SK-N-SH (cell line): Measurements from ENCODE around the gene TNFSF11. TPM values are rescaled to one million over a fixed set of nuclear protein-coding genes. Genes with fewer than 3 reads are reported as not detected.

Experiments used
- CTCF ChIA-PET: fragments of 300-600, 350-600 bp; formaldehyde crosslinking; extraction: SDS; loops from one replicate; lab custom pipeline; 2021; lab: Yijun Ruan, JAX
- POLR2A ChIA-PET: fragments of 350-600 bp; sonication (Branson Sonifier 250); formaldehyde crosslinking; extraction: SDS; loops from one replicate; lab custom pipeline; 2020; ENCODE audit warnings: antibody characterized with exemption, inconsistent platforms; lab: Yijun Ruan, JAX
- DNase-seq: peaks from one replicate; pipeline ENCODE4 v3.0.0; 2012
- H2AFZ ChIP-seq: fragments of 200-600 bp; sonication (generic); 2 replicates; pipeline ENCODE4 v1.8.1; 2016; ENCODE audit warnings: antibody characterized with exemption, mild to moderate bottlenecking, low read depth
- H3F3A ChIP-seq: fragments of 200-600 bp; sonication (generic); replicated peaks from 2 replicates; pipeline ENCODE3; 2016; ENCODE audit warnings: antibody characterized with exemption, mild to moderate bottlenecking; ENCODE audit not compliant: insufficient read depth
- H3K27ac ChIP-seq, 2 experiments: fragments of 200-500 bp in 1 of 2; fragments of 200-600 bp in 1 of 2; sonication (Bioruptor generic) in 1 of 2; sonication (generic), shearing (Covaris generic) in 1 of 2; 2 replicates each; pipeline versions ENCODE4 v1.5.1 to v1.6.1; 2014 to 2016; ENCODE audit warnings: low read depth in 2 of 2, inconsistent platforms in 1 of 2, low read length in 1 of 2, mild to moderate bottlenecking in 1 of 2, mixed read lengths in 1 of 2
- H3K27me3 ChIP-seq: fragments of 200-600 bp; sonication (generic), shearing (Covaris generic); 2 replicates; pipeline ENCODE4 v1.6.1; 2016; ENCODE audit warnings: mixed run types; ENCODE audit not compliant: insufficient read depth
- H3K36me3 ChIP-seq, 2 experiments: fragments of 200-500 bp in 1 of 2; fragments of 200-600 bp in 1 of 2; sonication (Bioruptor generic) in 1 of 2; sonication (generic) in 1 of 2; replicated peaks in 1 of 2; 2 replicates each; pipeline versions ENCODE3 to v1.5.1; 2014 to 2016; ENCODE audit warnings: low read length in 1 of 2, mild to moderate bottlenecking in 1 of 2; ENCODE audit not compliant: insufficient read depth in 2 of 2, control insufficient read depth in 1 of 2
- H3K4me1 ChIP-seq, 2 experiments: fragments of 200-500 bp in 1 of 2; fragments of 200-600 bp in 1 of 2; sonication (Bioruptor generic) in 1 of 2; sonication (generic), shearing (Covaris generic) in 1 of 2; 2 replicates each; pipeline versions ENCODE4 v1.5.1 to v1.6.1; 2014 to 2016; ENCODE audit warnings: low read depth in 1 of 2, low read length in 1 of 2, mixed run types in 1 of 2; ENCODE audit not compliant: insufficient read depth in 2 of 2, control insufficient read depth in 1 of 2
- H3K4me2 ChIP-seq: fragments of 200-600 bp; sonication (generic), shearing (Covaris generic); 2 replicates; pipeline ENCODE4 v1.6.1; 2017; ENCODE audit warnings: mixed run types
- H3K4me3 ChIP-seq, 2 experiments: fragments of 200-500 bp in 1 of 2; fragments of 200-600 bp in 1 of 2; sonication (Bioruptor generic) in 1 of 2; sonication (generic), shearing (Covaris generic) in 1 of 2; 2 replicates each; pipeline versions ENCODE4 v1.5.1 to v1.8.1; 2014 to 2016; ENCODE audit warnings: low read depth in 2 of 2, inconsistent platforms in 1 of 2, low read length in 1 of 2, mild to moderate bottlenecking in 1 of 2, mixed read lengths in 1 of 2, moderate library complexity in 1 of 2
- H3K79me2 ChIP-seq: fragments of 200-600 bp; sonication (generic); 2 replicates; pipeline ENCODE4 v1.8.1; 2017; ENCODE audit warnings: mild to moderate bottlenecking; ENCODE audit not compliant: insufficient read depth
- H3K9ac ChIP-seq: fragments of 200-600 bp; sonication (generic); 2 replicates; pipeline ENCODE4 v1.6.1; 2017; ENCODE audit warnings: mixed run types
- H3K9me2 ChIP-seq: fragments of 200-600 bp; sonication (generic); 2 replicates; pipeline ENCODE4 v1.6.1; 2017; ENCODE audit warnings: mixed run types
- H3K9me3 ChIP-seq: fragments of 200-600 bp; sonication (generic); 2 replicates; pipeline ENCODE4 v1.6.1; 2017; ENCODE audit warnings: mixed run types, mild to moderate bottlenecking, moderate library complexity
- H4K20me1 ChIP-seq: fragments of 200-600 bp; sonication (generic); 2 replicates; pipeline ENCODE4 v1.6.1; 2017; ENCODE audit warnings: mild to moderate bottlenecking, mixed run types; ENCODE audit not compliant: insufficient read depth
- CTCF ChIP-seq: fragments of 200-600 bp; sonication (generic); IDR thresholded peaks from 2 replicates; pipeline ENCODE4 v1.6.1; 2017; ENCODE audit warnings: antibody characterized with exemption, mild to moderate bottlenecking, moderate library complexity
- ELF1 ChIP-seq: IDR thresholded peaks from 2 replicates; pipeline ENCODE4 v1.4.0; 2012
- EP300 ChIP-seq, 2 experiments: IDR thresholded peaks; 2 replicates each; pipeline versions ENCODE4 v1.4.0 to v1.6.1; 2012; ENCODE audit warnings: borderline replicate concordance in 1 of 2, low read depth in 1 of 2, low read length in 1 of 2
- EZH2phosphoT487 ChIP-seq: fragments of 200-600 bp; sonication (generic); IDR thresholded peaks from 2 replicates; pipeline ENCODE4 v1.6.1; 2017; ENCODE audit warnings: low read depth, mixed run types, mild to moderate bottlenecking, antibody characterized with exemption, moderate library complexity, borderline replicate concordance
- FOSL2 ChIP-seq: IDR thresholded peaks from 2 replicates; pipeline ENCODE4 v1.4.0; 2012; ENCODE audit warnings: low read depth, mild to moderate bottlenecking, moderate library complexity, borderline replicate concordance
- FOXJ3 ChIP-seq: sonication (generic); formaldehyde crosslinking; IDR thresholded peaks from 2 replicates; pipeline ENCODE4 v1.5.1; 2020; ENCODE audit warnings: mild to moderate bottlenecking, missing genetic modification reagents
- GABPA ChIP-seq: IDR thresholded peaks from 2 replicates; pipeline ENCODE4 v1.4.0; 2012; ENCODE audit warnings: low read depth, mild to moderate bottlenecking
- GATA2 ChIP-seq: sonication (generic); formaldehyde crosslinking; IDR thresholded peaks from 2 replicates; pipeline ENCODE4 v1.5.0; 2020; ENCODE audit warnings: mild to moderate bottlenecking, missing genetic modification reagents
- JUND ChIP-seq: IDR thresholded peaks from 2 replicates; pipeline ENCODE4 v1.4.0; 2012
- NFIC ChIP-seq: IDR thresholded peaks from 2 replicates; pipeline ENCODE4 v1.4.0; 2012; ENCODE audit warnings: borderline replicate concordance
- POLR2AphosphoS5 ChIP-seq: IDR thresholded peaks from 2 replicates; pipeline ENCODE4 v1.6.1; 2012; ENCODE audit warnings: low read depth, low read length
- RAD21 ChIP-seq: IDR thresholded peaks from 2 replicates; pipeline ENCODE4 v1.6.1; 2012; ENCODE audit warnings: mild to moderate bottlenecking, low read length
- RCOR1 ChIP-seq: fragments of 150-350 bp; IDR thresholded peaks from 2 replicates; pipeline ENCODE4 v1.6.1; 2017; ENCODE audit warnings: antibody characterized with exemption, low read length
- RFX5 ChIP-seq: IDR thresholded peaks from 2 replicates; pipeline ENCODE4 v1.6.1; 2012; ENCODE audit warnings: mild to moderate bottlenecking, improper control_type of control experiment, low read length
- RXRA ChIP-seq: IDR thresholded peaks from 2 replicates; pipeline ENCODE4 v1.4.0; 2012; ENCODE audit warnings: low read depth, mild to moderate bottlenecking, borderline replicate concordance
- TAF1 ChIP-seq: IDR thresholded peaks from 2 replicates; pipeline ENCODE4 v1.6.1; 2012; ENCODE audit warnings: low read depth, mild to moderate bottlenecking, low read length, moderate library complexity, borderline replicate concordance
- TCF12 ChIP-seq: IDR thresholded peaks from 2 replicates; pipeline ENCODE4 v1.4.0; 2012
- TEAD4 ChIP-seq: IDR thresholded peaks from 2 replicates; pipeline ENCODE4 v1.4.0; 2012; ENCODE audit warnings: mild to moderate bottlenecking, borderline replicate concordance; ENCODE audit not compliant: insufficient read depth
- YY1 ChIP-seq: IDR thresholded peaks from 2 replicates; pipeline ENCODE4 v1.4.0; 2012; ENCODE audit warnings: low read depth, mild to moderate bottlenecking
- WGBS: methylation state at CpG from one replicate; pipeline ENCODE4 v1.1.6; 2017; ENCODE audit warnings: low lambda C conversion rate; 5-methylcytosine and 5-hydroxymethylcytosine counted together
- polyA plus RNA-seq, 3 experiments: library from polyadenylated mRNA; depleted of rRNA; stranded (reverse); fragments of >200 nt; gene quantifications; 2 replicates each; pipeline ENCODE4 v1.2.3, GENCODE V29; 2012

Gene TNFSF11
- polyA plus RNA-seq, 1 of the 3 experiments (the other 2 are of a cell fraction), result not detected

GRCh38 chr13:42651936-42652641, 78.1 kb downstream of the TNFSF11 start:
- 56% methylated on average over 6 of the region's 6 CpGs for WGBS
- Histone ChIP-seq H3K4me1 (no peaks in the 10 kb centered on the region), H3K36me3 (no peaks in the 10 kb centered on the region), H3K9me3 (no peaks in the 10 kb centered on the region), H3F3A (no peaks in the 10 kb centered on the region), H3K9me2 (no peaks in the 10 kb centered on the region), H4K20me1 (no peaks in the 10 kb centered on the region), H3K4me3 (no peak overlapping the region), H3K4me2 (no peak overlapping the region), H3K27ac (no peak overlapping the region), H3K9ac (no peak overlapping the region), H2AFZ (no peak overlapping the region), H3K79me2 (no peaks in the 10 kb centered on the region), H3K27me3 (peaks cover 17% of the 10 kb centered on the region; the same call in 1 of the 2 replicates)
- no peak for DNase-seq
- TF ChIP-seq CTCF (no peak), TCF12 (no peak), EZH2phosphoT487 (no peak), GATA2 (no peak), RXRA (no peak), FOXJ3 (CRISPR knock-in tag) (no peak), GABPA (no peak), ELF1 (no peak), JUND (no peak), POLR2AphosphoS5 (no peak), YY1 (no peak), NFIC (no peak), TAF1 (no peak), RAD21 (no peak), EP300 (IDR thresholded peaks at IDR 0.05; ENCODE audit: borderline replicate concordance in 1 of 2, low read depth in 1 of 2, low read length in 1 of 2) (no peak), RCOR1 (no peak), TEAD4 (no peak), FOSL2 (no peak), RFX5 (no peak)
- POLR2A ChIA-PET, result no interaction called here
- CTCF ChIA-PET, result interaction anchor here (1.2 kb wide), 1 partner anchor 17 kb away, joined by 3 read pairs; no protein-coding TSS in a partner anchor
